Mesendoderm (in vitro differentiated cells): Measurements from ENCODE around the gene ASL.

Source experiments
- DNase-seq: peaks from one replicate; pipeline ENCODE4 v3.0.0; 2013
- H2AK5ac ChIP-seq: 2 replicates; pipeline ENCODE4 v1.6.1; 2013; ENCODE audit warnings: low read length, inconsistent platforms
- H2BK120ac ChIP-seq: 2 replicates; pipeline ENCODE4 v1.6.1; 2013; ENCODE audit warnings: low read depth, mild to moderate bottlenecking, low read length, moderate library complexity, mixed read lengths
- H2BK15ac ChIP-seq: replicated peaks from 2 replicates; pipeline ENCODE4 v1.6.1; 2013; ENCODE audit warnings: low read depth, mild to moderate bottlenecking, moderate library complexity
- H2BK5ac ChIP-seq: 2 replicates; pipeline ENCODE4 v1.6.1; 2013; ENCODE audit warnings: low read length, inconsistent platforms
- H3K18ac ChIP-seq: 2 replicates; pipeline ENCODE4 v1.6.1; 2013; ENCODE audit warnings: mild to moderate bottlenecking, low read length, mixed read lengths
- H3K23ac ChIP-seq: one replicate; pipeline ENCODE4 v1.6.1; 2013; ENCODE audit warnings: low read length
- H3K27ac ChIP-seq: 2 replicates; pipeline ENCODE4 v1.5.1; 2013; ENCODE audit warnings: low read depth, mild to moderate bottlenecking, inconsistent platforms, low read length, moderate library complexity
- H3K27me3 ChIP-seq: 2 replicates; pipeline ENCODE4 v1.6.1; 2013; ENCODE audit warnings: low read length, control low read depth, mild to moderate bottlenecking, inconsistent platforms; ENCODE audit not compliant: insufficient read depth, poor library complexity
- H3K36me3 ChIP-seq: 2 replicates; pipeline ENCODE4 v1.6.1; 2013; ENCODE audit warnings: low read length, inconsistent platforms; ENCODE audit not compliant: control insufficient read depth, insufficient read depth
- H3K4ac ChIP-seq: one replicate; pipeline ENCODE4 v1.6.1; 2013; ENCODE audit warnings: low read depth, mild to moderate bottlenecking, low read length, moderate library complexity
- H3K4me1 ChIP-seq: 2 replicates; pipeline ENCODE4 v1.6.1; 2013; ENCODE audit warnings: low read depth, low read length, inconsistent platforms; ENCODE audit not compliant: control insufficient read depth
- H3K4me2 ChIP-seq: 2 replicates; pipeline ENCODE4 v1.6.1; 2013; ENCODE audit warnings: low read length
- H3K4me3 ChIP-seq: 2 replicates; pipeline ENCODE4 v1.5.1; 2013; ENCODE audit warnings: mild to moderate bottlenecking, low read length
- H3K56ac ChIP-seq: one replicate; pipeline ENCODE4 v1.6.1; 2013; ENCODE audit warnings: low read length
- H3K79me1 ChIP-seq: 2 replicates; pipeline ENCODE4 v1.6.1; 2013; ENCODE audit warnings: low read length, inconsistent platforms
- H3K79me2 ChIP-seq: 2 replicates; pipeline ENCODE4 v1.6.1; 2013; ENCODE audit warnings: mild to moderate bottlenecking, low read length; ENCODE audit not compliant: control insufficient read depth, insufficient read depth
- H3K9ac ChIP-seq: 2 replicates; pipeline ENCODE4 v1.6.1; 2013; ENCODE audit warnings: low read length, inconsistent platforms
- H4K5ac ChIP-seq: one replicate; pipeline ENCODE4 v1.6.1; 2013; ENCODE audit warnings: low read length
- H4K8ac ChIP-seq: one replicate; pipeline ENCODE4 v1.6.1; 2013; ENCODE audit warnings: low read depth, mild to moderate bottlenecking, control low read depth, low read length, moderate library complexity
- WGBS: extraction: QIAGEN DNeasy Blood & Tissue Kit; methylation state at CpG from one replicate; pipeline ENCODE4 v1.1.7; 2013; ENCODE audit warnings: low lambda C conversion rate, missing lambda C conversion rate; ENCODE audit not compliant: insufficient coverage; ENCODE audit errors: extremely low coverage; 5-methylcytosine and 5-hydroxymethylcytosine counted together

The ASL gene

DNA sequence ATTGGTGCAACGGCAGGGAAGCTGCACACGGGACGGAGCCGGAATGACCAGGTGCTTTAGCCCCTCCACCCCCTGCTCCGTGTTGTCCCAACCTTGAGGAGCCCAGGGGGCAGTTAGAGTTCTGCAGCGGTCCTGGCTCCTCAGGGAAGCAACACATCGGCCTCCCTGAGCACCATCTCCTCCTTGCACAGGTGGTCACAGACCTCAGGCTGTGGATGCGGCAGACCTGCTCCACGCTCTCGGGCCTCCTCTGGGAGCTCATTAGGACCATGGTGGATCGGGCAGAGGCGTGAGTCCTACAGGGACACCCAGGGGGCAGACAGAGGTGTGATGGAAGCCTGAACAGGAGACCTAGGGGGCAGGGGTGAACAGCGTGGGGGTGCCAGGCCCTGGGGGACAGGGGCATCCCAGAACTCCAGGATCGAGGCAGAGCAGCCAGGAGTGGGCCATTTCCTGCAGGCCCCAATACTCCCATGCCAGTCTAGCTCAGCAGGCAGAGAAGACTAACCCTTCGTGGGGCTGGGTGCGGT is 7.3 kb downstream of the ASL start:
- no peak for DNase-seq
- Histone ChIP-seq H3K79me2 (no peaks in the 10 kb centered on the region), H3K23ac (no peak overlapping the region), H3K56ac (no peak overlapping the region), H3K79me1 (no peaks in the 10 kb centered on the region), H2AK5ac (no peak overlapping the region), H3K27me3 (no peaks in the 10 kb centered on the region), H4K8ac (no peak overlapping the region), H3K27ac (no peak overlapping the region), H3K4me3 (no peak overlapping the region), H3K4me2 (no peak overlapping the region), H2BK120ac (no peak overlapping the region), H3K9ac (no peak overlapping the region), H4K5ac (no peak overlapping the region), H3K18ac (no peak overlapping the region), H3K36me3 (no peaks in the 10 kb centered on the region), H3K4me1 (no peaks in the 10 kb centered on the region), H3K4ac (no peak overlapping the region), H2BK5ac (no peak overlapping the region), H2BK15ac (no peak overlapping the region)
- WGBS: no CpG with 5 or more reads among the region's 16 CpGs

DNA sequence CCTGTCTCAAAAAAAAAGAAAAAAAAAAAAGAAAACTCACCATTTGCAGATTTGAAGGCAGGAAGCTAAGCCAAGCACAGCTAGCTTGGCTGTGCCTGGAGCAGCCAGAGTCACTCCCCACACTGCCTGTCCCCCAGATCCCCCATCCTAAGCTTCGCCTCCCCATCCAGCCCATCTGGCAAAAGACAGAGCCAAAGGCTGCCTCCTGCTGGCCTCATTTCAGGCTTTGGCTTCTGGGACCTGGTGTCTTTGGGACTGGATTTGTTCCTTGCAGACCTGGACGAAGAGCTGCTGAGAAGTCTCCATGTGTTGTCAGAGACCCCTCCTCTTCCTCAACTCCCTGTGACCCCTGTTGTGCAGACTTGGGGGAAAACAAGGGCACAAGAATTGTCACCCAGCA is 8.1 kb downstream of the ASL start:
- Histone ChIP-seq H2BK5ac (no peak overlapping the region), H3K4me1 (no peaks in the 10 kb centered on the region), H3K36me3 (no peaks in the 10 kb centered on the region), H3K56ac (no peak overlapping the region), H3K27ac (no peak overlapping the region), H2AK5ac (no peak overlapping the region), H4K5ac (no peak overlapping the region), H3K79me2 (no peaks in the 10 kb centered on the region), H3K9ac (no peak overlapping the region), H2BK15ac (no peak overlapping the region), H3K4ac (no peak overlapping the region), H3K23ac (no peak overlapping the region), H3K4me3 (no peak overlapping the region), H3K27me3 (no peaks in the 10 kb centered on the region), H3K4me2 (no peak overlapping the region), H2BK120ac (no peak overlapping the region), H3K79me1 (no peaks in the 10 kb centered on the region), H4K8ac (no peak overlapping the region), H3K18ac (no peak overlapping the region)
- no peak for DNase-seq
- WGBS: no CpG with 5 or more reads among the region's 2 CpGs

DNA sequence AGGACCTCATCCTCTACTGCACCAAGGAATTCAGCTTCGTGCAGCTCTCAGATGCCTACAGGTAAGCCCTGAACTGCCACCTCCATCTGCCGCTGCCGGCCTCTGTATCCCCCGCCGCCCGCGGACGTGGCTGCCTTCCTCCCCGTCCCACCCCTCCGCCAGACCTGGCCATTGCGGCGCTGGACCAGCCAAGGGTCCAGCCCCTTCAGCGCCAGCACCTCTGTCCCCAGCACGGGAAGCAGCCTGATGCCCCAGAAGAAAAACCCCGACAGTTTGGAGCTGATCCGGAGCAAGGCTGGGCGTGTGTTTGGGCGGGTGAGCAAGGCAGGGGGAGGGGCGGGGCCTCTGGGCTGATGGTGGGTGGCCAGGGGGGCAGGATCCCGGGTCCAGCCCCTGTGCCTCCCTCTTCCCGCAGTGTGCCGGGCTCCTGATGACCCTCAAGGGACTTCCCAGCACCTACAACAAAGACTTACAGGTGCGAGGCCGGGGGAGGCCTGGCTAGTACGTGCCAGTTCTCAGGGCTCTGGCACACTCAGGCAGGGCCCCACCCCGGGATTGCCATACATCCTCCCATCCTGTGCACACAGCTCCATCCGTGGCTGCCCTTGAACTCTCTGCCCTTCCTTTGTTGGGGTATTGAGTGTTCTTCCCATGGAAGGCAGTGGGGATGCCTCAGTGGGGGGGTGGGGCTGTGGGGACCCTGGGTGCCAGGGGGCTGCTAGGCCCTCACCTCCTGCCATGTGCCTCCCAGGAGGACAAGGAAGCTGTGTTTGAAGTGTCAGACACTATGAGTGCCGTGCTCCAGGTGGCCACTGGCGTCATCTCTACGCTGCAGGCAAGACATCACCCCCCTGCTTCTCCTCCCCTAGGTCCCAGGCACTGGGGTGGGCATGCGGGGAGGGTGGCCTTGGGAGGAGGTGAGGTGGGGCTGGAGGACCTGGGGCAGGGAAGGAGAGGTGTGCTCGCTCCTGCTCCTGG is 13.5 kb downstream of the ASL start:
- Histone ChIP-seq H4K5ac (no peak overlapping the region), H3K79me1 (no peaks in the 10 kb centered on the region), H3K56ac (no peak overlapping the region), H4K8ac (no peak overlapping the region), H3K4me3 (no peak overlapping the region), H3K4ac (no peak overlapping the region), H2BK120ac (no peak overlapping the region), H2BK5ac (no peak overlapping the region), H3K9ac (no peak overlapping the region), H2AK5ac (no peak overlapping the region), H3K79me2 (no peaks in the 10 kb centered on the region), H3K4me1 (no peaks in the 10 kb centered on the region), H3K36me3 (no peaks in the 10 kb centered on the region), H3K23ac (no peak overlapping the region), H3K4me2 (no peak overlapping the region), H3K18ac (no peak overlapping the region), H2BK15ac (no peak overlapping the region), H3K27ac (no peak overlapping the region), H3K27me3 (no peaks in the 10 kb centered on the region)
- WGBS: no CpG with 5 or more reads among the region's 32 CpGs
- DNase-seq: no peak

DNA sequence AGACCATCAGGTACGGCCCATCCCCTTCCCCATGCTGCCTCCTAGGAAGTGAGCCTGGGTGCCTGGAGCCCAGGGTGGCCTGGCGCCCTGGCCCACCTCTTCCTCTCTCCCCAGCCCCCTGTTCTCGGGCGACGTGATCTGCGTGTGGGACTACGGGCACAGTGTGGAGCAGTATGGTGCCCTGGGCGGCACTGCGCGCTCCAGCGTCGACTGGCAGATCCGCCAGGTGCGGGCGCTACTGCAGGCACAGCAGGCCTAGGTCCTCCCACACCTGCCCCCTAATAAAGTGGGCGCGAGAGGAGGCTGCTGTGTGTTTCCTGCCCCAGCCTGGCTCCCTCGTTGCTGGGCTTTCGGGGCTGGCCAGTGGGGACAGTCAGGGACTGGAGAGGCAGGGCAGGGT is 17.0 kb downstream of the ASL start:
- Histone ChIP-seq H3K79me2 (no peaks in the 10 kb centered on the region), H2AK5ac (no peak overlapping the region), H2BK120ac (no peak overlapping the region), H3K79me1 (no peaks in the 10 kb centered on the region), H3K56ac (no peak overlapping the region), H3K36me3 (no peaks in the 10 kb centered on the region), H4K5ac (no peak overlapping the region), H3K4me2 (no peak overlapping the region), H4K8ac (no peak overlapping the region), H3K4ac (no peak overlapping the region), H3K9ac (no peak overlapping the region), H3K23ac (no peak overlapping the region), H3K4me1 (no peaks in the 10 kb centered on the region), H3K27ac (no peak overlapping the region), H2BK15ac (no peak overlapping the region), H2BK5ac (no peak overlapping the region), H3K27me3 (no peaks in the 10 kb centered on the region), H3K4me3 (no peak overlapping the region), H3K18ac (no peak overlapping the region)
- WGBS: no CpG with 5 or more reads among the region's 19 CpGs
- no peak for DNase-seq

DNA sequence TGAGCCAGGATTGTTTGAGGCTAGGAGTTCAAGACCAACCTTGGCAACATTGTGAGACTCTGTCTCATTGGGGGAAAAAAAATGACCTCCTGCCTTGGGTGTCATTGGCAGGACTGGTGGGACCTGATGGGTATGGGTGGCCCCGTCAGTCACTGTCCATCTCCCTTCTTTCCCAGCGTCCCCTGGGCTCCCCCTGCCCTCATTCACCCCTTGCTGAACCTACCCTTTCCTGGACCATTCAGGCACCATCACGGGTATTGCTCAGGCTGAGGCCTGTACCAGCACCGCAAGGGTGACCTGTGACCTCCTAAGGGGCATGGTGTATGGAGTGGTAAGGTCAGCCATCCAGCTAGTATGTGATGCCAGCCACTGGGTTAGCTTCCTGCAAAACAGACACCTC is 19.4 kb downstream of the ASL start:
- no peak for DNase-seq
- Histone ChIP-seq H2BK120ac (no peak overlapping the region), H3K79me2 (no peaks in the 10 kb centered on the region), H3K27me3 (no peaks in the 10 kb centered on the region), H3K79me1 (no peaks in the 10 kb centered on the region), H4K8ac (no peak overlapping the region), H2BK15ac (no peak overlapping the region), H3K36me3 (no peaks in the 10 kb centered on the region), H3K4me3 (no peak overlapping the region), H3K9ac (no peak overlapping the region), H3K4ac (no peak overlapping the region), H3K56ac (no peak overlapping the region), H4K5ac (no peak overlapping the region), H3K18ac (no peak overlapping the region), H3K23ac (no peak overlapping the region), H2BK5ac (no peak overlapping the region), H3K27ac (no peak overlapping the region), H3K4me2 (no peak overlapping the region), H3K4me1 (no peaks in the 10 kb centered on the region), H2AK5ac (no peak overlapping the region)
- no CpG with 5 or more reads among the region's 4 CpGs for WGBS
